ENCODE results near the gene THSD4.
A peak's percentile ranks its signal among the peaks of the same experiment; 100 is the strongest.

The THSD4 gene

DNA sequence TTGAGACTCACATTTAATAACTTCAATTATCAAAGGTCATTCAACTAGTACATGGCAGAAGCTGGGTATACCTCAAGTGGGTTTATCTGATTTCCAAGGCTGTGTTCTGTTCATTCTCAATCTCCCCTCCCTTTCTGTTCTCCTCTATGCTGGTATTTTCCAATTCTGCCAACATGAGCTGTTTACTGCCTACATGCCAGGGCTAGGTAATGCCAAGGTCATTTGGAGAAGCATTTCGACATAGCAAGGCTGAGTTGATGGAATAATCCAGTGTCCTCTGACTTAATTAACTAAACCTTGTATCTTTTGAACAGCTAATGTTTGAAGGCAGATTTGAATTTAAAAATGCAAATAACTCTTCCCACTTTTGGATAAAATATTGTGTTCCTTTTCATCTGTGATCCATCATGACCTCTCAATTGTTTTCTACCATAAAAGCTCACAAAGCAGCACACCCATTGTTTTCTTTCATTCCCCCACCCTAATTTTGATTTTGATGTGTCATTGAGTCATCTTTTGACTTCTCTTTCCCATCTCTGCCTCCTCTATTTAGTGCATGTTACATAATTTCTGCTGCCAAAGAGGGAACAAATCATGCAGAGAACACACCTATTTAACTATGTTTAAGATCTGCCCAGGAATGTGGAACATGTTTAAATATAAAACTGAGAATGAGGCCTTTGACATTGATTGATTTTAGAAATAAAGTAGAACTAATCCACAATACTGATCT is 386.2 kb downstream of the THSD4 start:
- no peak for DNase-seq (ENCODE audit: low spot score)

DNA sequence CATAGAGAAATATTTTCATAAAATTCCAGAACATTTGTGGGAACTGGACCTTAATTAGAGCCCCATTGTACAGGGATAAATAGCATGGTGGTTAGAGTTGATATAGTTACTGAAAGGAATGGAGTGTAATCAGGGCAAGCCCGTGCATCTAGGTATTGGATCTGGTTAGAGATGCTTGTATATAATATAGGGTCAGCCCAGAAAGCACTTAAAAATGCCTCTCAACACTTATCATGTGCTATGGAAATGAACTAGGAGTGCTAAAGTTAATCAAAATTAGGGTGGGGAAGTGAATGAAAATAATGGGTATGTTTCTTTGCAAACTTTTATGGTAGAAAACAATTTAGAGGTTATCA is 386.8 kb downstream of the THSD4 start:
- no peak for DNase-seq (ENCODE audit: low spot score)

DNA sequence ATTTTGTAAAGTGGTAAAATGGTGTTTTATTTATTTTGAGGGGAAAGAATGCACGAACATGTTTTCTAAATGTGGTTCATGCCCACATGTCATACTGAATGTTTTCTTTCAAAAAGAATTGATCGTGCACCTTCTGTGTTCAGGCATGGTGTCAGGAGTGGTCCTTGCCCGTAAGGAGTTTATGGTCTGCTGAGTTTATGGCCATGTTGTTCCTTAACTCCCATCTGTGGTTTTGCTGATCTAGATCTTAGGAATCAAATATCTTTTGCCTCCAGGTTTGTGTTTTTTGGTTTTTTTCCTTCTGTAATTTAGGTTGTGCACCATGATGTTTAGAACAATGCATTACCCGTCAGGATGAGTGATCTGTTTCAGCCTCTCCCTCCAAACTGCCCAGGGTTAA is 390.7 kb downstream of the THSD4 start:
- no peak for DNase-seq (ENCODE audit: low spot score)

DNA sequence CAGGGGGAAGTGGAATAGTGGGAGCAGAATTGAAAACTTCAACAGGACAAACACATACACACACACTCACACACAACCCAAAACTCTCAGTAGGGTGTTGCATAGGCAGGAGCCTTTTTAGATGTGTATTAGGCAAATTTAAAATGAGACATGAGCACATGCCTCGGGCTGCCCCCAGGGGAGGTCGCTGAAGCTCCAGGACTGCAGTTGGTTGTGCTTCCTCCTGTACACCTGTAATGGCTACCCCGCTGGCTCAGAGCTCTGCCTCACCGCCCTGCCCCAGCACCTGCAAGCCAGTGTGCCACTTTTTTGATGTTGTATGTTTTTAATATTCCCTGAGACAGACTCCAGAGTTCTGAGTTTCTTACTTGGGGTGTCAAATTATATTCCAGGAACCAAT is 391.7 kb downstream of the THSD4 start:
- DNase-seq (ENCODE audit: low spot score), result no peak

DNA sequence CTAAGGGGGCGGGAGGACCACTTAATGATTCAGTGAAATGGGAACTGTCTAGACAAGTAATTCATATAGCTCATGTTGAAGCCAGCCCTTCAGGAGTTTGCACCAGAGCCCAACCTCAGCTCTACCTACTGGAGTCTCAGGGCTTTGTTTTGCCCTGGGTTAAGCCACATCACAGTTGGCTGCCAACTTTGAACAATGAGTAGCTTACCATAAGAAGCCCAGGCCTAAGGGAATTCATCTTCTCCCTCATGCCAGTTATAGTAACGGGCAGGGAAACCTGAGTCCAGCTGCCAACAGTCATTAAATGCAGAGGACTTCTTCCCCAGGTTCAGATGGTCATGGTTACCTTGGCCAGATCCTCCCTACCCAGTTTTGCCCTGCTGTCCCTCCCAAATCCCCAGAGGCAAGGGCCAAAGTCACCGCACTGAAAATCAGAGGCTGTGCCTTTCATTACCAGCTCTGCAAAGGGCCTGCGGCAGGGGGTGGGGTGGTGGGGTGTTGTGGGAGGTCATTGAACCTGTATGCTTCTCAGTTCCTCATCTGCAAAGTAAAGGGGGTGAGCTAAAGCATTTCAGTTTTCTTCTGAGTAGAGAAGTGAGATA is 392.9 kb downstream of the THSD4 start:
- no peak for DNase-seq (ENCODE audit: low spot score)

DNA sequence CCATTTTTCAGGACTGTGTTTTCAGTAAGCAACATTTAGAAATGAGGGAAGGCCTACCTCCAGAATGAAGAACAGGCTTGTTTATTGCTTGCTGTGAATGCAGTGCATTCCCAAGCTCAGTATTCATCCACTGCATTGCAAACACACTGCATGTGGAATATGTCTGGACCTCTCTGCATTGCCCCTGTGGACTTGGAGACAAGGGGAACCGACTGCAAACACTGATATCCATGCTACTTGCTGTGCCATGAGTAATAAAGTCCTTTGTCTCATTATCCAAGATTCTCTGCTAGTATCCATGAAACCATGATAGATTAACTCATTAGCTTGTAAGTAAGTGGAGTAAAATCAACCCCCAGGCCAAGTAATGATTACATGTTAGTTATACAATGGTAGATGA is 393.9 kb downstream of the THSD4 start:
- DNase-seq (ENCODE audit: low spot score), result no peak

DNA sequence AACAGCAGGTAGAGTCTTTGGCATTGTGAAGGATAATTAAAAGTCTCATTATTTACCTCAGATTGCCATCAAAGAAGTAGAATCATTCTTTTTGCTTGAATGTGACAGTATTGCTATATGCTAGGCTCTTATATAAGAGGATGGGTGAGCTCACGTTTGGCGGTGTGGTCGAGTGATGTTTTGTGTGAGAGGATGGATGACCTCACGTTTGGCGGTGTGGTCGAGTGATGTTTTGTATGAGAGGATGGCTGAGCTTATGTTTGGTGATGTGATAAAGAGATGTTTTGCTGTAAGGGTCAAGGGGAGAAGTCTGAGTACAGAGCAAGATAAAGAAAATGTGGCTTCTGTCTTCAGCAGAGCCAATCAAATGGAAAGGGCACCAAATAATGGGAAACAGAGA is 395.5 kb downstream of the THSD4 start:
- no peak for DNase-seq (ENCODE audit: low spot score)

DNA sequence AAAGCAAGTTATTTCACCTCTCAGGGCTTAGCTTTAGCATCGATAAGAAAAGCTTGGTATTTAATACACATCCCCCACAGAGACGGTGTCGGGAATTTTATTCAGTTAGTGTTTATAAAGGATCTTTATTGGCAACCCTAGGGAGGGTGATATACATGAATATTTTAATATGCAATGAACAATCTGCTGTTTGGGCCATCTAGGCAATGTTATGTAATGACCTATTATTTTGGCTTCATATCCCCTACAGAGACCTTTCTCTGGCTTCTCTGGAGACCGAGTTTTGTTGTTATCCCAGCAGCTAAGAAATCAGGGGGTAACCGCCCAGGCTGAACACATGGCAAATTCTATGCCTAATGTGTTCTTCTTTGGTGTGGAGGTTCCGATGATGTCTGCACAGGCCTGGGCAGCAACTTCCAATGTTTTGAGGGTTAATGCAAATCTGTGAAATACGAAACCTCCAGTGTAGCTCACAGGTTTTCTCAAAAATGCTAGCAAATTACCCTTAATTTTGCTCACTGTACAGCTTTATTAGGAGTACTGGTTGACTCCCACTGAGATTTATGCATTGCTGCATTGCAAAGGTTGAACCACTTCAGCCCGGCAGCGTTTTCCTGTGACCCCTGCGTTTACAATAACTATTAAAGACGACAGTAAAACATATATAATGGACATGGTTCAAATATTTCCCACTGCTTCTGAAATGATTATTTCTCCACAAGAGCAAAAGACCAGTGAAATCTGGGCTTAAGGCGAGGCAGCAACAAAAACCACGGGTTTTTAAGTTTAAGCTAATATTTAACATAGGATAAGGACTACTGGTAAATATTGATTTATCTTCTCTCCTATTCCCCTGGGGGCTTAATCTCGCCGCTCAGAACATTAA is 396.8 kb downstream of the THSD4 start:
- peak; percentile 12 for DNase-seq (ENCODE audit: low spot score)

DNA sequence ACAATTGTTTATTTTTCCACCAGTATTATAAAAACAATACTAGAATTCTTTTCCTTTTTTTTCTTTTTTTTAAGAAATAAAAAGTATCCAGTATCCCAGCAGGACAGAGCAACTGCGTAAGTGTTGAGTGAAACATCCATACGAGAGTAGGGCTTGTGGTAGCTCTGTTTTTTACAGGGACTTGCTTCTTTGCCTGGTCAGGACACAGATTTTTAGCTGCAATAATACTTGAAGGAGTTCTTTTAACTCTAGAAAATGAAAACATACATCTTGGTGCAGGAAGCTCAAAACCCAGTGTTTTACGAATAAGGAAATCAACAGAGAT is 397.4 kb downstream of the THSD4 start:
- DNase-seq (ENCODE audit: low spot score), result no peak

DNA sequence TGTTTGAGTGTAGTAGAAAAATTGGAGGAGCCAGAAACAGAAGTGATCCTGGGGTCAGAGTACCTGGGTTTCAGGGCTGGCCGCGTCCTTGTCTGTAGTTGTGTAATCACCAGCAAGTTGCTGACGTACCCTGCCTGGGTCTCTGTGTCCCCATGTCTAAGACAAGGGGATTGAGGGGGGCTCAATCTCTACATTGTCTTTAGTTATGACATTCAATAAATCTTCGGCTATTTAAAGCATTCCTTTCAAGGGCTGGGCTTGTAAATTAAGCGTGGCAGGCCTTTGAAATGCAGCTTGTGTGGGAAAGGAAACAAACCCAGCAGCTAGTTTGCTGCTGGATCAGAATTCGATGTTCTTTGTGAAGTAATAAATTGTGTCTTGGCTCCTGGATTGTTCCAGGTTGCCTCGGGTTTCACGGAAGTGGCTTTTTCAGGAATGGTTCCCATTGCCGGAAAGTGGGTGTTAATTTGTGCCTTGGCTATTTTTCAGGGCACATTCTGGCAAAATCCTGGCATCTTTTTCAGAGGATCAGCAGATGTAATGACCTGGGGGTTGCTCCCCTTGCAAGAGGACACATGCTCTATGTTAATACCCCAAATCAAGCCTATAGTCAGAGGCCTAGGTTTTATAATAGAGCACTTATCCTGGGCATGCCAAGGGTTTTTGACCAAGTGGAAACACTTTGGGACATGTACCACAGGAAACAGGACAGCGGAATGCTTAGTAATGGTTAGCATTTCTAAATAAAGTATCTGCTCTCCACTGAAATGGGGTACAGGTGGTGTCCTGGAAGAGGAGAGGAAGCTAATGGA is 400.3 kb downstream of the THSD4 start:
- peak; percentile 84 for DNase-seq (ENCODE audit: low spot score)

DNA sequence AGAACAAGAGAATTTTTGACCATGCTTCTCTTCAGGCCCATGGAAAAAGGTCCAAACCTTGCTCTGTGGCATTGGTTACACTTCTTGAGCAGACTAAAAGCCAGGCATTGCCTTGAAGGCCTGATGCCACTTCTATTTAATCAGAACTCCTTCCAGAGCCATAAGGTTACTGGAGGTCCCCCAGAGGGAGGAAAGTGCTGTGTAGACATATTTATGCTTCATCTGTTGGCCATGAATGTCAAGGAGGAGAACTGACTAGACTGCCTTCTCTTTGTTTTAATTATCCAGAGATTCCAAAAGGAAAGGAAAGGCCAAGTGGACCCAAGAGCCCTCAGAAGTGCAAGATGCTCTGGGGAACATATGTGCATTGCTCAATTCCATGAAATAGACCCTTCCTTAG is 402.5 kb downstream of the THSD4 start:
- DNase-seq (ENCODE audit: low spot score), result no peak

DNA sequence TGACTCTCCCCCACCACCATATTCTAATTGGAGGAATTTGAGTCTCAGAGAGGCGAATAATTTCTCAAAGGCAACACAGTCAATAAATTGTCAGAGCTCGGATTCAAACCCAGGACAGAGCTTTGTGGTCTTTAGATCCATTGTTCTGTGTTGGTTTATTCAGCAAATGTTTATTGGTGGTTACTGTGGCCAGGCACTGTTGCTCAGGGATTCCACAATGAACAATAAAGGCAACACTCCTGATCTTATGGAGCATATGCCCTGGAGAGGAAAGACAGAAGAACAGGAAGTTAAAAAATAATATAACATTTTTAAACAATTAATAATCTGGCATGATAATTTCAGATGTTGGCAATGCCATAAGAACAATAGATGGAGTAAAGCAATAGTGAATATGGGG is 403.4 kb downstream of the THSD4 start:
- no peak for DNase-seq (ENCODE audit: low spot score)

DNA sequence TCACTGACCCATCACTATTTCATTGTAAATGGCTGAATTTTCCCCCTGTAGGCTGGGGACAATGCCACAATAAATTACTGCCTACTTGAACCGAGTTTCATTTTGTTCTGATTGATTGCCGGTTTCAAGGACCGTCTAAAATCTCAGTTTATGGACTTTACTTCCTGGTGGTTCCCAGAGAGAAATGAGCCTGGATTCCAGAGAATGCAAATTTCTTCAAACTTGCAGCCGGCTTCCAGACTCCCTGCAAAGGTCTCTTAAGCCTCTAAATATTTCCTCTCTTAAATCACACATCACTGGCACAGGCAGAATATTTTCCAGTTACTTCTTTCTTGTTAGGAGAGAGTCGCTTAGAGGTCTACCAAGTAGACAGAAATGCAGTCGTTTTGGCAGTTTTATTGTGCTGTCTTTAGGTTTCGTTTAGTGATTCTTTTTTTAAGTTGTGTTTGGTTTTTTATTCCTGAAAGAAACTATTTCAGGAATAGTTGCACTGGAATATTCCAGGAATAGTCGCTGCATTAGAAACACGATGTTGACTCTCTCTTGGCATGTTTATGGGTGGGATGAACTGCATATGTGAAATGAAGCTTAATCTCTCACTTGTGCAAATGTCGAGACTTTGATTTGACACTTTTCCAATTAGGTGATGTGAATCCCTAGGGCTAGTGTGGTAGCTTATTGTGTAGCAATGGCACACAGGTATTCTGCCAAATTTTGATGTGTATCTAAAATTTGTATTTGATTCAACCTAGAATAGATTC is 411.0 kb downstream of the THSD4 start:
- DNase-seq (ENCODE audit: low spot score), result no peak

DNA sequence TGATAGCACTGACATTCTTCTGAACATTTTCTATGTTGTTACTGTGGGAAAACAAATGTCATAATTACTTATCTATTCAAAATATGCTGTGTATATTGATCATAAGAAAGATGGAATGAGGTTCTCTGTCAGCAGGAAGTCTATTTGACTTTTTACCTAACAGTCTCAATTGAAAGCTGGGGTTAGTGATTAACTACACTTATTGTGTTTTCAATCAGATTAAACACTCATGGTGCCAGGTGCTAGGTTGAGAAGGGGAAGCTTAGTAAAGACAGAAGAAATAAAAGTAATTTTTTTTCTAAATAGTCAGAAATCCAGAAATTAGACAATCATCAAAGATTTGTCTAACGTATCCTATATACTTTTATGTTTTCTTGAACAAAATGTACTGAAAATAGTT is 414.1 kb downstream of the THSD4 start:
- no peak for DNase-seq (ENCODE audit: low spot score)

DNA sequence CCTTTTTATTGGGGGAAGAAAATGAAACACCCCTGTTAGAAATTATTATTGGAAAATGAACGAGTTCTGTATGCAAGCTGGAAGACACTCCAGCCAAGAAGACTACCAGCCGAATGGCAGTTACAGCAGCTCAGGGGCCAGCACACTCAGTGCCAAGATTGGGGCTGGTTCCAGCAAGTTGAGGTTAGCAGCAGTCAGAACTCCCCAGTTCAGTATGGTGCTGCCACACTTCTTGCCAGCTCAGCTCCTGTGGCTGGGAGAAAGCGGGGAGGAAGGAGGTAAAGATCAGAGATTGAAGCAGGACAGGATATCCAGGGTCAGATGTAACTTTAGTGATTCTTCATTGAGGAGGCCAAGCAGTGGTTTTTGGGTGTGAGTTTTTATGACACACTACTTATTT is 414.8 kb downstream of the THSD4 start:
- no peak for DNase-seq (ENCODE audit: low spot score)

DNA sequence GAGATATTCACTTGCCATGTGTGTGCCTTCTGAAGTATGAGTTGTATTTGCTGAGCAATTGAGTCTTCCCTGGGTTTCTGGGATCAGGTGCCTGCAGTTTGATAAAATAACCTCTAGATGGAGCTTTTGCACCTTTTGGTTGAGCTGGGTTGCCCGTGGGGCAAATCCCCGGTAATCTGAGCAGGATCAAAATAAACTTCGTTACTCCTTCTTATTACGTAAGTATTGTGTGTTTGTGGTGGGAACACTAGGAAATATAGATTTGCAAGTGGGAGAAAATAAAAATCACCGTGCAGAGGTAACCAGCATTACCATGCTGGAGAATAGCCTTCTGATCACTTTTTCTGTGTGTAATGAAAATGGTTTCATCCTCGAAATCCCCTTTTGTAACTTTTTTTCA is 417.7 kb downstream of the THSD4 start:
- peak; percentile 18 for DNase-seq (ENCODE audit: low spot score)

DNA sequence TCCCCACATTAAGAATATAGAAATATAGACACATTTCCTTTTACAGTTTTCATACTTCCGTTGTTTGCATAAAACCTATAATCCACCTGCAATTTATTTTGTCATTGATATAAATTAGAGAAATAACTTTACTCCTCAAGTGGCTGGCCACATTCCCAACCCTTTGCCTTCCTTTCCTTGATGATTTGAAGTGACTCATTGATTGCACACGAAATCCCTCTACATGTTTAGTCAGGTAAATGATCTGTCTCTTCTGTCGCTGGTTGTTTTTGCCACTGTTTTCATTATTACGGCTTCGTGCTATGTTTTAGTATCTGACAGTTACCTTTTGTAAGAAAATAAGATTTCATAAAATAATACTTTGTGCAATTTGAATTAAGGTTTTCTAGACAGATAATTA is 422.9 kb downstream of the THSD4 start:
- no peak for DNase-seq (ENCODE audit: low spot score)

DNA sequence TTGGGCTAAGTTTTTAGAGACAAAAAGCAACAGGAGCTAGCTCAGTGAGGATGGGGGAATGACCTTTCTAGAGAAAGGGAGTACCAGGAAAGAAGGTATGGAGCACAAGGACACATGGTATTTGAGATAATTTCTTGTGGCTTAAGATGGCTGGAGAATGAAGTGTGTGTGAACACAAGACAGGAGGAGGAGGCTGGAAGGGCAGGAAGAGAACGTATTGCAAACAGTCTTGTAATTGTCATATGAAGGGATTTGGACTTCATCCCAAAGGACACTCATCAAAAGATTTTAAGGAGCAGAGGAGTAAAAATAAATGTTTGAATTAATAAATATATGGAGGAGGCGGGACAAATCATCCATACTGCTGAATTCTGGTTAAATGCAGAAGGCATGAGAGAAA is 426.5 kb downstream of the THSD4 start:
- no peak for DNase-seq (ENCODE audit: low spot score)

DNA sequence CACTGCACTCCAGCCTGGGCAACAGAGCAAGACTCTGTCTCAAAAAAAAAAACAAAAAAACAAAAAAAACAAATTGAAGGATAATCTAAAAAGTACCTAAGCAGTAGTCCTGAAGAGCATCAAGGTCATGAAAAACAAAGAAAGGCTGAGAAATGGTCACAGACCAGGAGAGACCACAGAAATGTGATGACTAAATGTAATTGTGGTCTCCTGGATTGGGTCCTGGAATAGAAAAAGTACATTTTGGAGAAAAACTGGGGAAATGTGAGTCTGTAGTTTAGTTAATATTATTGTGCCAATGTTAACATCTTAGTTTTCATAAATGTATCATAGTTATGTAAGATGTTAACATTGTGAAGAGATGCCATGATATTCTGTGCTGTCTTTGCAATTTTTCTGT is 427.6 kb downstream of the THSD4 start:
- DNase-seq (ENCODE audit: low spot score), result no peak

DNA sequence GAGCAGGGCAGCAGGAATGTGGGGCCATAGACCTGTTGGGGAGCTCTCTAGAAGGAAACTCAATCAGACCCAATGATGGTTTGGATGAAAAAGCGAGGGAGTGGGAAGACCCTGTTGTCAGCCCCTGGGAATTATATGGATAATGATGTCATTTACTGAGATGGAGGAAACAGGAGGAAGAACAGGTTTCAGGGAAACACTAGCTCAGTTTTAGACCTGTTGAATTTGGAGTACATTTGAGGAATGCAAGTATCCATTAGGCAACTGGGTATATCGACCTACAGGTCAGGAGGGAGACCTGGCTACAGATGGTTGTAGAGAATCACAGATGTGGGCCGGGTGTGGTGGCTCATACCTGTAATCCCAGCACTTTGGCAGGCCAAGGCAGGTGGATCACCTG is 428.1 kb downstream of the THSD4 start:
- no peak for DNase-seq (ENCODE audit: low spot score)

DNA sequence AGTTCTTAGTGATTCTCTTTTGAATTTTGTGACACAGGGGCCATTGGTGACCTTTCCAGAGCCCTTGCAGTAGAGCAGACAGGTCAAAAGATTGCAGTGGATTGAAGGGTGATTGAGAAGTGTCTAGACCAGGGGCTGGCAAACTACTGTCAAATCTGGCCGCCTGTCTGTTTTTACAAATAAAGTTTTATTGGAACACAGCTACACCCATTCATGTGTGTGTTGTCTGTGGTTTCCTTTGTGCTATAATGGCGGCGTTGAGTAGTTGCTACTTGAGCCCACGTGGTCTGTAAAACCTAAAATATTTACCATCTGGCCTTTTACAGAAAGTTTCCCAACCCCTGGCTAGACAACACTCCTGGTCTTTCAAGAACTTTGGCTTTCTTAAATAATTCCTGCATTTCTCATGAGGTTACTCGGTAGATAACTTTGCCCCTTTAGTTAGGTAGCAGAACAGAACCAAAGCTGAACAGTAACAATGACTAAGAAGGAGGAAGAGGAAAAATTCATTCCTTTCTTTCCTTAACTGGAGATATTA is 430.0 kb downstream of the THSD4 start:
- no peak for DNase-seq (ENCODE audit: low spot score)

DNA sequence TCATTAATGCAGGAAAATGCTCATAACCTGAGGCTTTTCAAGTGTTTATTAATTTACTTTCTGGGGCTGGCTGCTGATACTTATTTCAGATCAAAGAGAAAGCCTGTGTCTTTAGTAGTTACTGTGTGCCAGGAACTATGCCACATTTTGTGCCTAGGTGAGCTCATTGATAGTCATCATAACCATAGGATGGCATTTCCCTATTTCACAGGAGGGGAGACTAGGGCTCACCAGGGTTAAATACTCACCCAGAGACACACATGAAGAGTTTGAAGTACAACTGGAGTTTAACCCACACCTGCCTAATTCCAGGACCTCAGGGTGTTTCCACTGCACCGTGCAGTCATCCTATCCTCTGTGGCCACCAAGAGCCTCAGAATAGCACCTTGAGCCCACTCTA is 430.7 kb downstream of the THSD4 start:
- DNase-seq (ENCODE audit: low spot score), result no peak

Measured in LoVo (cell line).